Fibroblast of villous mesenchyme (primary cell): ENCODE data around the gene ADGRB3. TPM values are rescaled to one million over a fixed set of nuclear protein-coding genes. Genes with fewer than 3 reads are reported as not detected.

Experiments used
- DNase-seq: peaks from one replicate; pipeline ENCODE4 v3.0.0-alpha.2; 2010; ENCODE audit warnings: low read depth
- H3K4me3 ChIP-seq: 2 replicates; pipeline ENCODE4 v1.5.1; 2011; ENCODE audit warnings: low read depth, mild to moderate bottlenecking, low read length
- total RNA-seq: library from RNA; depleted of rRNA; stranded (reverse); fragments of >200 nt; gene quantifications from 2 replicates; pipeline ENCODE4 v1.2.3, GENCODE V29; 2012
- TF ChIP-seq, protein P1 (sequence below): IDR thresholded peaks from 2 replicates; pipeline ENCODE4 v1.5.1; 2012; ENCODE audit warnings: low read depth, mild to moderate bottlenecking, low read length; ENCODE audit not compliant: insufficient read depth

ADGRB3 gene
- total RNA-seq, 1 donor = under 0.01 TPM

- H3K4me3 ChIP-seq = no peak overlapping the region
- TF ChIP-seq, protein P1, sequence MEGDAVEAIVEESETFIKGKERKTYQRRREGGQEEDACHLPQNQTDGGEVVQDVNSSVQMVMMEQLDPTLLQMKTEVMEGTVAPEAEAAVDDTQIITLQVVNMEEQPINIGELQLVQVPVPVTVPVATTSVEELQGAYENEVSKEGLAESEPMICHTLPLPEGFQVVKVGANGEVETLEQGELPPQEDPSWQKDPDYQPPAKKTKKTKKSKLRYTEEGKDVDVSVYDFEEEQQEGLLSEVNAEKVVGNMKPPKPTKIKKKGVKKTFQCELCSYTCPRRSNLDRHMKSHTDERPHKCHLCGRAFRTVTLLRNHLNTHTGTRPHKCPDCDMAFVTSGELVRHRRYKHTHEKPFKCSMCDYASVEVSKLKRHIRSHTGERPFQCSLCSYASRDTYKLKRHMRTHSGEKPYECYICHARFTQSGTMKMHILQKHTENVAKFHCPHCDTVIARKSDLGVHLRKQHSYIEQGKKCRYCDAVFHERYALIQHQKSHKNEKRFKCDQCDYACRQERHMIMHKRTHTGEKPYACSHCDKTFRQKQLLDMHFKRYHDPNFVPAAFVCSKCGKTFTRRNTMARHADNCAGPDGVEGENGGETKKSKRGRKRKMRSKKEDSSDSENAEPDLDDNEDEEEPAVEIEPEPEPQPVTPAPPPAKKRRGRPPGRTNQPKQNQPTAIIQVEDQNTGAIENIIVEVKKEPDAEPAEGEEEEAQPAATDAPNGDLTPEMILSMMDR = no peak
- DNase-seq = no peak
Measured at GRCh38 chr6:69185276-69185675, 550.2 kb downstream of the ADGRB3 start.

GRCh38 chr6:69202768-69203167 lies 567.7 kb downstream of the ADGRB3 start:
- H3K4me3 ChIP-seq = no peak overlapping the region
- TF ChIP-seq, protein P1 = no peak
- DNase-seq = no peak

DNA sequence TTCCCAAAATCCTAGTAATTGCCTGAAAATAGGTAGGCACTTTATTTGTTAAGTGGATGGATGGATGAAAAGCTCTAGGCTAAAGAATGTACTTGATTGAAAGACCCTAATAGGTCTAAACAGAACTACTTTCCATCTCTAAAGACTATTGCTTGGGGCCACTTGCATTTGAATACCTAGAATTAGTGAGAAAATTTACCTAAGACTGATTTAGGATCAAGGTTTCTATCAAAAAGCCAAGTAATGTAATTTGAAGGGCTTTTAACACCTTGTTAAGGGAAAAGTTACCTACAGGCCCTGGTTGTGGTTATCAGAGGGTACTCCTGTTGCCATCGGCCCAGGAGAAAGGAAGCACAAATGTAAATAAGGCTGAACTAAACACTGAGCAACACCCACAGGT lies 581.0 kb downstream of the ADGRB3 start:
- TF ChIP-seq, protein P1 = no peak
- no peak overlapping the region for H3K4me3 ChIP-seq
- no peak for DNase-seq

DNA sequence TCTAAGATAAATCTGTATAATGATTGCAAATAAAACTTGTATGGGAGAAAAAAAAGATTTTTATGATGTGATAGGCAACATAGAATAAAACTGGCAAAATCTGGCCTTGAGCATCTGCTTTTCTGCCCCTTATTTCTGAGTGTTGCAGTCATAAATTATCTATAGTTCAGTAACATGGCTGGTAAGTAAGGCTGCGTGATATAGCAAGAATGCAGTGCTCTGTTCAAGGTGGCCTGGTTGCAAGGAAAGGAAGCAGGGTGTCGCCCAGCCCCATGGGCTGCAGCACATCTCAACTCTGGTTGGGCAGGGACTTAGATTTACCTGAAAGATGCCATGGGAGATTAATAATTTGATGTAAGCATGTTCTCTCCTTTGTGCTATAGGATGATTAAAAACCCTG lies 582.3 kb downstream of the ADGRB3 start:
- TF ChIP-seq, protein P1 = no peak
- DNase-seq = no peak
- no peak overlapping the region for H3K4me3 ChIP-seq

- no peak for DNase-seq
Measured at GRCh38 chr6:69220375-69220774, 585.3 kb downstream of the ADGRB3 start.

DNA sequence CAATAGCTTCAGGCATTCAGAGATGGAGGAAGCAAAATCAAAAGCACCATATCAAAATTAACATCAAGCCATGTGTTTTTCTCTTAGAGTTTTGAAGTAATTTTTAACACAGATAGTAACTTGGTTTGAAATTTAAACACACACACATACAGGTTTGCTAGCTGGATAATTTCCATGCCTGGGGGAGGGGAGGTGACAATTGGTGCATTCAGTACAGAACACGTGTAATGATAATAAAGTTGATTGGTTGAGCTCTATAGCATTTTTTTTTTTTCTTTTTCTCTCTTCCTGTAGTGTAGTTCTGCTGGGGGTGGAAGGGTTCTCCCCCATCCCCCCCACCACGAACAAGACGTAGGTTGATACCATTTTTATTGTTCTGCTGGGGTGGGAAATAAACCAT lies 596.9 kb downstream of the ADGRB3 start:
- DNase-seq = no peak
- TF ChIP-seq, protein P1 = no peak
- H3K4me3 ChIP-seq = no peak overlapping the region

More at GRCh38 chr6:69220375-69220774, 585.3 kb downstream of the ADGRB3 start:
- TF ChIP-seq, protein P1 = no peak
- no peak overlapping the region for H3K4me3 ChIP-seq

DNA sequence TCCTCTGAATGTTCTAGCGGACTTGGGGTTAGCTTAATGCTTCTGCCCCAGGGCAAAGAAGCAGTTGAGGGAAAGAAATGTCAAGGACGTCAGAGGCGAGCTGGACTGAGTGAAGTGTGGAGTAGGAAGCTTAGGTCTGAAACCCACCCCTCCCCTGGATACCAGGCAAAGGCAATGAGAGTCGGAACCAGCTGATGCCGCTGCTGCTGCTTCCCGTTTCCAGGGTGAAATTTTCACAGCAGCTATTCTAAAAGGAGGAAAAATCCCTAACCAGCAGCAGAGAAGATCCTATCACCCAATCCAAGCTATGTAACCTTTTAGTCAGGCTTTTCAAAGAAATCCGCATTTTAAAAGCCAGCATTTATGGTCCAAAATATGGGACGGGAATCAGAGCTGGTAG lies 597.4 kb downstream of the ADGRB3 start:
- H3K4me3 ChIP-seq = no peak overlapping the region
- TF ChIP-seq, protein P1 = no peak
- no peak for DNase-seq
